HepG2 (cell line): ENCODE data around the gene CD3G. TPM values are rescaled to one million over a fixed set of nuclear protein-coding genes. Genes with fewer than 3 reads are reported as not detected.

ENCODE experiments used
- AGO1 ChIP-seq: fragments of 200-400 bp; formaldehyde crosslinking; IDR thresholded peaks from 2 replicates; pipeline ENCODE4 v1.6.1; 2017; ENCODE audit warnings: mild to moderate bottlenecking, low read depth, low read length, moderate library complexity; ENCODE audit not compliant: poor library complexity, severe bottlenecking
- CEBPB ChIP-seq: IDR thresholded peaks from 2 replicates; pipeline ENCODE4 v1.6.1; 2011; ENCODE audit warnings: low read depth, low read length, improper control_type of control experiment, borderline replicate concordance
- CEBPG ChIP-seq: IDR thresholded peaks from 2 replicates; pipeline ENCODE4 v1.6.1; 2016
- GPN1 ChIP-seq: sonication (generic); formaldehyde crosslinking; IDR thresholded peaks from 2 replicates; pipeline ENCODE4 v1.5.1; 2020; ENCODE audit warnings: missing genetic modification reagents, borderline replicate concordance
- KDM4B ChIP-seq: sonication (generic); formaldehyde crosslinking; IDR thresholded peaks from 2 replicates; pipeline ENCODE4 v1.4.0; 2020; ENCODE audit warnings: missing genetic modification reagents
- KMT2A ChIP-seq: sonication (generic); formaldehyde crosslinking; IDR thresholded peaks from 2 replicates; pipeline ENCODE4 v1.4.0; 2020; ENCODE audit warnings: missing genetic modification reagents
- NR2F6 ChIP-seq, 2 experiments: IDR thresholded peaks; 2 replicates each; pipeline ENCODE4 v1.6.1; 2016; ENCODE audit warnings: antibody characterized with exemption in 1 of 2, mild to moderate bottlenecking in 1 of 2
- PHF5A ChIP-seq: IDR thresholded peaks from one replicate; pipeline ENCODE4 v1.6.1; 2018; ENCODE audit warnings: low read depth, missing genetic modification reagents; ENCODE audit not compliant: unreplicated experiment
- SAFB2 ChIP-seq: sonication (generic); formaldehyde crosslinking; IDR thresholded peaks from 2 replicates; pipeline ENCODE4 v1.5.1; 2020; ENCODE audit warnings: missing genetic modification reagents, low read depth, mild to moderate bottlenecking, borderline replicate concordance
- SIX1 ChIP-seq: sonication (generic); formaldehyde crosslinking; IDR thresholded peaks from 2 replicates; pipeline ENCODE4 v1.4.0; 2020; ENCODE audit warnings: missing genetic modification reagents, borderline replicate concordance
- SMC3 ChIP-seq: IDR thresholded peaks from 2 replicates; pipeline ENCODE4 v1.6.1; 2011; ENCODE audit warnings: low read length, improper control_type of control experiment
- SP4 ChIP-seq: sonication (generic); formaldehyde crosslinking; IDR thresholded peaks from 2 replicates; pipeline ENCODE4 v1.8.1; 2023; ENCODE audit warnings: mild to moderate bottlenecking, missing genetic modification reagents
- SRSF4 ChIP-seq: fragments of 200-400 bp; formaldehyde crosslinking; IDR thresholded peaks from one replicate; pipeline ENCODE4 v1.6.1; 2018; ENCODE audit warnings: mild to moderate bottlenecking, low read depth, low read length, moderate library complexity; ENCODE audit not compliant: poor library complexity, severe bottlenecking
- ZBTB21 ChIP-seq: sonication (generic); formaldehyde crosslinking; IDR thresholded peaks from 2 replicates; pipeline ENCODE4 v1.4.0; 2020; ENCODE audit warnings: missing genetic modification reagents
- ZFP36L1 ChIP-seq: sonication (generic); formaldehyde crosslinking; IDR thresholded peaks from 2 replicates; pipeline ENCODE4 v1.8.0; 2022; ENCODE audit warnings: mild to moderate bottlenecking, missing genetic modification reagents, moderate library complexity
- ZNF136 ChIP-seq: sonication (generic); formaldehyde crosslinking; IDR thresholded peaks from 2 replicates; pipeline ENCODE4 v1.8.1; 2022; ENCODE audit warnings: low read depth, mild to moderate bottlenecking, moderate library complexity, missing genetic modification reagents
- ZNF224 ChIP-seq: sonication (generic); formaldehyde crosslinking; IDR thresholded peaks from 2 replicates; pipeline ENCODE4 v1.5.0; 2020; ENCODE audit warnings: mild to moderate bottlenecking, missing genetic modification reagents
- ZNF230 ChIP-seq: sonication (generic); formaldehyde crosslinking; IDR thresholded peaks from 2 replicates; pipeline ENCODE4 v1.4.0; 2020; ENCODE audit warnings: mild to moderate bottlenecking, missing genetic modification reagents
- ZNF713 ChIP-seq: sonication (generic); formaldehyde crosslinking; IDR thresholded peaks from 2 replicates; pipeline ENCODE4 v1.4.0; 2020; ENCODE audit warnings: mild to moderate bottlenecking, missing genetic modification reagents
- ZNF781 ChIP-seq: sonication (generic); formaldehyde crosslinking; IDR thresholded peaks from 2 replicates; pipeline ENCODE4 v1.5.1; 2020; ENCODE audit warnings: borderline replicate concordance, mild to moderate bottlenecking, missing genetic modification reagents; ENCODE audit errors: not compliant biosample characterization
- polyA plus RNA-seq, 8 experiments: library from polyadenylated mRNA; depleted of rRNA in 3 of 8; stranded (reverse) in 7 of 8; unstranded in 1 of 8; fragments of >200 nt; fragmentation: Illumina TruSeq in 4 of 8; extraction: Trizol in 4 of 8; gene quantifications; 2 replicates each; pipeline versions ENCODE4 v1.2.1 to v1.2.3, GENCODE V29; 2011 to 2016; ENCODE audit warnings: low read depth in 4 of 8, missing spikeins in 1 of 8, mixed read lengths in 1 of 8; ENCODE audit not compliant: insufficient read depth in 1 of 8
- total RNA-seq, 5 experiments: library from RNA; depleted of rRNA; stranded (reverse); fragments of >200 nt; fragmentation: Illumina TruSeq; extraction: Trizol; gene quantifications; 2 replicates each; pipeline ENCODE4 v1.2.3, GENCODE V29; 2016; ENCODE audit warnings: low read depth in 1 of 5
- TF ChIP-seq, protein P1 (sequence below): sonication (generic); formaldehyde crosslinking; IDR thresholded peaks from 2 replicates; pipeline ENCODE4 v1.4.0; 2020; ENCODE audit warnings: mild to moderate bottlenecking, missing genetic modification reagents
- TF ChIP-seq, protein P2 (sequence below): IDR thresholded peaks from 2 replicates; pipeline ENCODE4 v1.6.1; 2016; ENCODE audit warnings: control low read depth

Gene CD3G
- total and polyA plus RNA-seq, 2 of the 13 experiments (the other 11 are each of a cell fraction or from before 2014, with no cell fraction given): not detected

DNA sequence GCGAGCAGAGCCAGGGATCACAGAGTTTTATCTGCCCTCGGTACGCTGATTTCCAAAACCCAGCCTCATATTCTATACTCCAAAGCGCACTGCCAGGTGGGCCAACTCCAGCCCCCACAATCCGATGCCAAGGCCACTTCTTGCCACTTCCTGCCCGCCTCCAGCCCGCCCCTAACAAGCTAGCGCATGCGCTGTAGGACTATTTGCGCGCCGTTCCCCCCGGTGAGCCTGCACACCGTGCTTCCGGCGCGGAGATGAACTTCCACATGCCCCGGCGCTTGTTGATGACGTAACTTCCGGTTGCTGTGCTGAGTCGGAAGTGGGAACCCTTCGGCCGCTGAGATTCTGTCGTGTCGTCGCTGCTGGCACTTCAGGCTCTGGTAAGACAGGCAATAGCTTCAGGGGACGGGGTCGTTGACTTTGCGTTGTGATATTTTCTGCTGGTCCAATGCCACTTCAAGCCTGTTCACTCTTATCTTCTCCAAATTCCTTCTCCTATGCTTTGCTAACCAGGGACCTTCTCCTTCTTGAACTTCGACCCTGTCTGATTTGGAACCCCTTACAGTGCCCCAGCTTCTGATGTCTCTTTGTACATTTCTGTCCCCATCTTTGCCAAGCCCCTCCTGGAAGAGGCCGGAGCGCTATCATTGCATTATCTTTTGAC is 15.3 kb downstream of the CD3G start, which contains the start of gene UBE4A (continued):
- TF ChIP-seq, protein P1, sequence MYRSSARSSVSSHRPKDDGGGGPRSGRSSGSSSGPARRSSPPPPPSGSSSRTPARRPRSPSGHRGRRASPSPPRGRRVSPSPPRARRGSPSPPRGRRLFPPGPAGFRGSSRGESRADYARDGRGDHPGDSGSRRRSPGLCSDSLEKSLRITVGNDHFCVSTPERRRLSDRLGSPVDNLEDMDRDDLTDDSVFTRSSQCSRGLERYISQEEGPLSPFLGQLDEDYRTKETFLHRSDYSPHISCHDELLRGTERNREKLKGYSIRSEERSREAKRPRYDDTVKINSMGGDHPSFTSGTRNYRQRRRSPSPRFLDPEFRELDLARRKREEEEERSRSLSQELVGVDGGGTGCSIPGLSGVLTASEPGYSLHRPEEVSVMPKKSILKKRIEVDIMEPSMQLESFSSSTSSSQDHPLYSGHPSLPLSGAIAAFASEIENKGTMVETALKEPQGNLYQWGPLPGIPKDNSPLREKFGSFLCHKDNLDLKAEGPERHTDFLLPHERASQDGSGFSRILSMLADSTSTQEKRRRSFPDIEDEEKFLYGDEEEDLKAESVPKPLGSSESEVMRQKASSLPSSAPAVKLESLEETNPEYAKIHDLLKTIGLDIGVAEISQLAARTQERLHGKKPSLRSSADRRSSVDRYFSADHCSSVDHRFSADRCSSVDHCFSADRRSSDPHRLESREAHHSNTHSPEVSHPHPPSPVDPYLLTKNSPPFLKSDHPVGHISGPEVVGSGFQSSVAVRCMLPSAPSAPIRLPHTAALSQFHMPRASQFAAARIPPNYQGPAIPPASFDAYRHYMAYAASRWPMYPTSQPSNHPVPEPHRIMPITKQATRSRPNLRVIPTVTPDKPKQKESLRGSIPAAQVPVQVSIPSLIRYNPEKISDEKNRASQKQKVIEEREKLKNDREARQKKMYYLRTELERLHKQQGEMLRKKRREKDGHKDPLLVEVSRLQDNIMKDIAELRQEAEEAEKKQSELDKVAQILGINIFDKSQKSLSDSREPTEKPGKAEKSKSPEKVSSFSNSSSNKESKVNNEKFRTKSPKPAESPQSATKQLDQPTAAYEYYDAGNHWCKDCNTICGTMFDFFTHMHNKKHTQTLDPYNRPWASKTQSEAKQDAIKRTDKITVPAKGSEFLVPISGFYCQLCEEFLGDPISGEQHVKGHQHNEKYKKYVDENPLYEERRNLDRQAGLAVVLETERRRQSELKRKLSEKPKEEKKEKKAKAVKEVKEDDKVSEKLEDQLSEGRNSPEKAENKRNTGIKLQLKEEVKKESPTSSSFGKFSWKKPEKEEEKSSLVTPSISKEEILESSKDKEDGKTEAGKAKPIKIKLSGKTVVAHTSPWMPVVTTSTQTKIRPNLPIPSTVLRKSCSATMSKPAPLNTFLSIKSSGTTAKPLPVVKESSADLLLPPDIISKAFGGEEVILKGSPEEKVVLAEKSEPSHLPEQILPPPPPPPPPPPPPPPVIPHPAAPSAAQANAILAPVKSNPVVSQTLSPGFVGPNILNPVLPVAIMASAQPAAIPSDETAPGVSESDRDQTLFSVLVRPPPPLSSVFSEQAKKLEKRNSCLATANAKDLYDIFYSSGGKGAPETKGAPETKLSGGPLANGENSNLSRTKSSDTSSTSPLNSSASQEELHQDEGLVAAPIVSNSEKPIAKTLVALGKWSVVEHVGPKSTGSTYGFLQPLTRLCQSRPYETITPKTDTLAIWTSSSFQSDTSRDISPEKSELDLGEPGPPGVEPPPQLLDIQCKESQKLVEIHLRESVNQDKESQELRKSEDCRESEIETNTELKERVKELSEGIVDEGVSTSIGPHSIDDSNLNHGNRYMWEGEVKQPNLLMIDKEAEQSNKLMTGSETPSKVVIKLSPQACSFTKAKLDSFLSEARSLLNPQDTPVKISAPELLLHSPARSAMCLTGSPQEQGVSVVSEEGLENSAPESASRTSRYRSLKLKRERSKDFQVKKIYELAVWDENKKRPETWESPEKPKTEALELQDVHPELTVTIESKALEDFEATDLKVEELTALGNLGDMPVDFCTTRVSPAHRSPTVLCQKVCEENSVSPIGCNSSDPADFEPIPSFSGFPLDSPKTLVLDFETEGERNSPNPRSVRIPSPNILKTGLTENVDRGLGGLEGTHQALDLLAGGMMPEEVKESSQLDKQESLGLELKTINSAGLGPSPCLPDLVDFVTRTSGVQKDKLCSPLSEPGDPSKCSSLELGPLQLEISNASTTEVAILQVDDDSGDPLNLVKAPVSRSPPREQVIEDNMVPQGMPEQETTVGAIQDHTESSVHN (CRISPR knock-in tag): no peak
- TF ChIP-seq ZNF136 (CRISPR knock-in tag) (no peak), NR2F6 (IDR thresholded peaks at IDR 0.05) (peak; percentile 23; the same call in 1 of the 2 replicates), NR2F6 (CRISPR knock-in tag; IDR thresholded peaks at IDR 0.05) (peak; percentile 57; the same call in 1 of the 2 replicates), AGO1 (no peak), SP4 (peak; percentile 66; the same call in 1 of the 2 replicates), SMC3 (no peak), GPN1 (no peak), ZBTB21 (CRISPR knock-in tag) (0 out of 2 replicates have a peak, but pooled peaks have one; percentile 31), ZNF230 (CRISPR knock-in tag) (no peak), KDM4B (CRISPR knock-in tag) (peak; percentile 67; the same call in 1 of the 2 replicates), SAFB2 (CRISPR knock-in tag) (peak; percentile 21; the same call in 1 of the 2 replicates), CEBPG (CRISPR knock-in tag) (peak; percentile 83), CEBPB (peak; percentile 87), ZNF781 (CRISPR knock-in tag) (peak; percentile 82), SIX1 (CRISPR knock-in tag) (no peak), ZFP36L1 (CRISPR knock-in tag) (peak; percentile 76; the same call in 1 of the 2 replicates), PHF5A (CRISPR knock-in tag) (peak; percentile 70), ZNF224 (no peak), ZNF713 (CRISPR knock-in tag) (no peak), KMT2A (CRISPR knock-in tag) (peak; percentile 94), SRSF4 (no peak)
- TF ChIP-seq, protein P2, sequence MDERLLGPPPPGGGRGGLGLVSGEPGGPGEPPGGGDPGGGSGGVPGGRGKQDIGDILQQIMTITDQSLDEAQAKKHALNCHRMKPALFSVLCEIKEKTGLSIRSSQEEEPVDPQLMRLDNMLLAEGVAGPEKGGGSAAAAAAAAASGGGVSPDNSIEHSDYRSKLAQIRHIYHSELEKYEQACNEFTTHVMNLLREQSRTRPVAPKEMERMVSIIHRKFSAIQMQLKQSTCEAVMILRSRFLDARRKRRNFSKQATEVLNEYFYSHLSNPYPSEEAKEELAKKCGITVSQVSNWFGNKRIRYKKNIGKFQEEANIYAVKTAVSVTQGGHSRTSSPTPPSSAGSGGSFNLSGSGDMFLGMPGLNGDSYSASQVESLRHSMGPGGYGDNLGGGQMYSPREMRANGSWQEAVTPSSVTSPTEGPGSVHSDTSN: no peak
